Measurements from ENCODE around the gene NKPD1.

Gene NKPD1

GRCh38 chr19:45154064-45154827, 6.5 kb downstream of the NKPD1 start:
- no peak for DNase-seq

- DNase-seq, result no peak
Measured at GRCh38 chr19:45153339-45154063, 7.3 kb downstream of the NKPD1 start.

GRCh38 chr19:45152504-45153338, 8.1 kb downstream of the NKPD1 start:
- DNase-seq, result no peak

- DNase-seq, result no peak
Measured at GRCh38 chr19:45151821-45152503, 8.8 kb downstream of the NKPD1 start.

- DNase-seq, result no peak
Measured at GRCh38 chr19:45151320-45151719, 9.5 kb downstream of the NKPD1 start.

GRCh38 chr19:45150751-45151281, 10.0 kb downstream of the NKPD1 start:
- no peak for DNase-seq

- DNase-seq, result no peak
Measured at GRCh38 chr19:45150180-45150579, 10.6 kb downstream of the NKPD1 start.

GRCh38 chr19:45149129-45149528, 11.7 kb downstream of the NKPD1 start:
- no peak for DNase-seq

GRCh38 chr19:45147835-45148676, 12.7 kb downstream of the NKPD1 start:
- no peak for DNase-seq

- DNase-seq, result no peak
Measured at GRCh38 chr19:45146741-45147205, 14.0 kb downstream of the NKPD1 start.

- no peak for DNase-seq
Measured at GRCh38 chr19:45146251-45146650, 14.5 kb downstream of the NKPD1 start.

GRCh38 chr19:45145270-45146189, 15.3 kb downstream of the NKPD1 start:
- no peak for DNase-seq

- DNase-seq, result no peak
Measured at GRCh38 chr19:45144431-45145269, 16.1 kb downstream of the NKPD1 start.

GRCh38 chr19:45142726-45143110, 18.1 kb downstream of the NKPD1 start:
- no peak for DNase-seq

- no peak for DNase-seq
Measured at GRCh38 chr19:45142016-45142725, 18.6 kb downstream of the NKPD1 start.

- no peak for DNase-seq
Measured at GRCh38 chr19:45141203-45141900, 19.4 kb downstream of the NKPD1 start.

GRCh38 chr19:45140533-45140932, 20.2 kb downstream of the NKPD1 start:
- no peak for DNase-seq

- DNase-seq, result no peak
Measured at GRCh38 chr19:45140144-45140503, 20.7 kb downstream of the NKPD1 start.
